ENCODE data around the gene THAP6.
"Not testable (repeated sequence)": the region's sequence is repeated elsewhere in the genome, so short reads cannot be mapped to it uniquely, and the experiment has no call there.

THAP6 gene

GRCh38 chr4:75519452-75519851 lies 5.2 kb downstream of the THAP6 start:
- not testable (repeated sequence) for H3K27me3 ChIP-seq (ENCODE audit: control insufficient read depth, insufficient read depth, low read length, poor library complexity, severe bottlenecking); H3K9me3 ChIP-seq (ENCODE audit: control insufficient read depth, low read length); H3K27ac ChIP-seq (ENCODE audit: insufficient read depth, low read depth, low read length, poor library complexity, severe bottlenecking); H3K4me3 ChIP-seq (ENCODE audit: insufficient read depth, low read depth, low read length); H3K4me1 ChIP-seq (ENCODE audit: control insufficient read depth, insufficient read depth, low read length)
- 75 to 100% methylated on average over 1 of the region's 7 CpGs for WGBS, 2 experiments
- peaks cover 20% of the 10 kb centered on the region for H3K36me3 ChIP-seq (ENCODE audit: control insufficient read depth, insufficient read depth, low read length)

- Histone ChIP-seq H3K4me3 (ENCODE audit: insufficient read depth, low read depth, low read length) (no peak overlapping the region), H3K9me3 (ENCODE audit: control insufficient read depth, low read length) (no peaks in the 10 kb centered on the region), H3K4me1 (ENCODE audit: control insufficient read depth, insufficient read depth, low read length) (no peaks in the 10 kb centered on the region), H3K27me3 (ENCODE audit: control insufficient read depth, insufficient read depth, low read length, poor library complexity, severe bottlenecking) (no peaks in the 10 kb centered on the region), H3K36me3 (ENCODE audit: control insufficient read depth, insufficient read depth, low read length) (peaks cover 17% of the 10 kb centered on the region), H3K27ac (ENCODE audit: insufficient read depth, low read depth, low read length, poor library complexity, severe bottlenecking) (no peak overlapping the region)
- 100% methylated on average over 1 of the region's 1 CpG for WGBS, 2 experiments
Observed at GRCh38 chr4:75525086-75525485, 10.8 kb downstream of the THAP6 start.

- Histone ChIP-seq H3K27me3 (ENCODE audit: control insufficient read depth, insufficient read depth, low read length, poor library complexity, severe bottlenecking) (no peaks in the 10 kb centered on the region), H3K9me3 (ENCODE audit: control insufficient read depth, low read length) (no peaks in the 10 kb centered on the region), H3K36me3 (ENCODE audit: control insufficient read depth, insufficient read depth, low read length) (peaks cover 25% of the 10 kb centered on the region), H3K4me3 (ENCODE audit: insufficient read depth, low read depth, low read length) (no peak overlapping the region), H3K4me1 (ENCODE audit: control insufficient read depth, insufficient read depth, low read length) (no peaks in the 10 kb centered on the region), H3K27ac (ENCODE audit: insufficient read depth, low read depth, low read length, poor library complexity, severe bottlenecking) (no peak overlapping the region)
- WGBS, 2 experiments, result 98 to 100% methylated on average over 1 of the region's 1 CpG
Observed at GRCh38 chr4:75525910-75526309, 11.6 kb downstream of the THAP6 start.

DNA sequence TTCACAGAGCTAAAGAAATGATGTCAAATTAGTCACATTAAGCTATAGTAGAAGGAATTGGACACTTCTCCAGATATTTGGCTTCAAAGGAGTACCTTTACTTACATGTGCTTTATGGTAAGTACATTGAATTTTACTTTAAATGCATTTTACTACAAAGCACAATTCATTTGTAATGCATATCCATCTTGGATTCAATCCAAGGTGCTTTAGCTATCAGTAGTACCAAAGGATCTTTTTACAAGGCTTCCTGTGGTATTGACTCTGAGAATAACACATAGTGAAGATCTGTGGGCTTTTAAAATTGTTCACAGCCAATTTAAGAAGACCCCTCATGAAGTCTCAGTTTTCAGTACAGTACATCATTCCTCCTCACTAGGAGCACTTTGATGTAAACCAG lies 13.2 kb downstream of the THAP6 start:
- Histone ChIP-seq H3K9me3 (ENCODE audit: control insufficient read depth, low read length) (no peaks in the 10 kb centered on the region), H3K4me3 (ENCODE audit: insufficient read depth, low read depth, low read length) (no peak overlapping the region), H3K36me3 (ENCODE audit: control insufficient read depth, insufficient read depth, low read length) (peaks cover 33% of the 10 kb centered on the region), H3K27me3 (ENCODE audit: control insufficient read depth, insufficient read depth, low read length, poor library complexity, severe bottlenecking) (no peaks in the 10 kb centered on the region), H3K4me1 (ENCODE audit: control insufficient read depth, insufficient read depth, low read length) (no peaks in the 10 kb centered on the region), H3K27ac (ENCODE audit: insufficient read depth, low read depth, low read length, poor library complexity, severe bottlenecking) (no peak overlapping the region)

- H3K27ac ChIP-seq (ENCODE audit: insufficient read depth, low read depth, low read length, poor library complexity, severe bottlenecking), result no peak overlapping the region
- no peaks in the 10 kb centered on the region for H3K4me1 ChIP-seq (ENCODE audit: control insufficient read depth, insufficient read depth, low read length)
- no peaks in the 10 kb centered on the region for H3K9me3 ChIP-seq (ENCODE audit: control insufficient read depth, low read length)
- H3K36me3 ChIP-seq (ENCODE audit: control insufficient read depth, insufficient read depth, low read length), result peaks cover 36% of the 10 kb centered on the region
- WGBS, 2 experiments, result 96 to 99% methylated on average over 2 of the region's 2 CpGs
- no peak overlapping the region for H3K4me3 ChIP-seq (ENCODE audit: insufficient read depth, low read depth, low read length)
- H3K27me3 ChIP-seq (ENCODE audit: control insufficient read depth, insufficient read depth, low read length, poor library complexity, severe bottlenecking), result no peaks in the 10 kb centered on the region
Observed at GRCh38 chr4:75530556-75531322, 16.5 kb downstream of the THAP6 start.

GRCh38 chr4:75531536-75532143 lies 17.4 kb downstream of the THAP6 start:
- WGBS, 2 experiments, result 64 to 67% methylated on average over 7 of the region's 7 CpGs
- not testable (repeated sequence) for H3K4me1 ChIP-seq (ENCODE audit: control insufficient read depth, insufficient read depth, low read length); H3K4me3 ChIP-seq (ENCODE audit: insufficient read depth, low read depth, low read length); H3K9me3 ChIP-seq (ENCODE audit: control insufficient read depth, low read length); H3K27me3 ChIP-seq (ENCODE audit: control insufficient read depth, insufficient read depth, low read length, poor library complexity, severe bottlenecking); H3K27ac ChIP-seq (ENCODE audit: insufficient read depth, low read depth, low read length, poor library complexity, severe bottlenecking)
- peaks cover 36% of the 10 kb centered on the region for H3K36me3 ChIP-seq (ENCODE audit: control insufficient read depth, insufficient read depth, low read length)

DNA sequence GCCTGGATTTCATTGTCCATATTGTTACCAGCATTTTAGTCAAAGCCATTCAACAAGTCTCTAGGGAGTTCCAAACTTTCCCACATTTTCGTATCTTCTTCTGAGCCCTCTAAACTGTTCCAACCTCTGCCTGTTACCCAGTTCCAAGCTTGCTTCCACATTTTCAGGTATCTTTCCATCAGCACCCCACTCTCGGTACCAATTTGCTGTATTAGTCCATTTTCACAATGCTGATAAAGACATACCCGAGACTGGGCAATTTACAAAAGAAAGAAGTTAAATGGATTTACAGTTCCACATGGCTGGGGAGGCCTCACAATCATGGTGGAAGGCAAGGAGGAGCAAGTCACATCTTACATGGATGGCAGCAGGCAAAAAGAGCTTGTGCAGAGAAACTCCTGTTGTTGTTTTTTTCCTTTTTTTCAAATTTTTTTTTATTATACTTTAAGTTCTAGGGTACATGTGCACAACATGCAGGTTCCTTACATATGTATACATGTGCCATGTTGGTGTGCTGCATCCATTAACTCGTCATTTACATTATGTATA lies 19.1 kb downstream of the THAP6 start:
- peaks cover 31% of the 10 kb centered on the region for H3K36me3 ChIP-seq (ENCODE audit: control insufficient read depth, insufficient read depth, low read length)
- not testable (repeated sequence) for H3K27ac ChIP-seq (ENCODE audit: insufficient read depth, low read depth, low read length, poor library complexity, severe bottlenecking)
- WGBS, 2 experiments, result 89 to 93% methylated on average over 4 of the region's 4 CpGs

GRCh38 chr4:75533926-75534325 lies 19.7 kb downstream of the THAP6 start:
- not testable (repeated sequence) for H3K4me1 ChIP-seq (ENCODE audit: control insufficient read depth, insufficient read depth, low read length); H3K9me3 ChIP-seq (ENCODE audit: control insufficient read depth, low read length); H3K4me3 ChIP-seq (ENCODE audit: insufficient read depth, low read depth, low read length); H3K27me3 ChIP-seq (ENCODE audit: control insufficient read depth, insufficient read depth, low read length, poor library complexity, severe bottlenecking); H3K27ac ChIP-seq (ENCODE audit: insufficient read depth, low read depth, low read length, poor library complexity, severe bottlenecking)
- peaks cover 31% of the 10 kb centered on the region for H3K36me3 ChIP-seq (ENCODE audit: control insufficient read depth, insufficient read depth, low read length)

More for the DNA sequence above, 19.1 kb downstream of the THAP6 start:
- H3K4me1 ChIP-seq (ENCODE audit: control insufficient read depth, insufficient read depth, low read length); H3K9me3 ChIP-seq (ENCODE audit: control insufficient read depth, low read length); H3K4me3 ChIP-seq (ENCODE audit: insufficient read depth, low read depth, low read length); H3K27me3 ChIP-seq (ENCODE audit: control insufficient read depth, insufficient read depth, low read length, poor library complexity, severe bottlenecking): not testable (repeated sequence)

DNA sequence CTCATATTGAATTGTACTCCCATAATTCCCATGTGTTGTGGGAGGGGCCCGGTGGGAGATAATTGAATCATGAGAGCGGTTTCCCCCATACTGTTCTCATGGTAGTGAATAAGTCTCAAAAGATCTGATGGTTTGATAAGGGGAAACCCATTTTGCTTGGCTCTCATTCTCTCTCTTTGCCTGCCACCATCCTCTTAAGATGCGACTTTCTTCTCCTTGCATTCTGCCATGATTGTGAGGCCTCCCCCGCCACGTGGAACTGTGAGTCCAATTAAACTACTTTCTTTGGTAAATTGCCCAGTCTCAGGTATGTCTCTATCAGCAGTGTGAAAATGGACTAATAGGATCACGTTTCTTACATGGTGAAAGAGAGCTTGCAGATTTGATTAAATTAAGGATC lies 23.0 kb downstream of the THAP6 start:
- not testable (repeated sequence) for H3K4me1 ChIP-seq (ENCODE audit: control insufficient read depth, insufficient read depth, low read length); H3K4me3 ChIP-seq (ENCODE audit: insufficient read depth, low read depth, low read length); H3K9me3 ChIP-seq (ENCODE audit: control insufficient read depth, low read length); H3K36me3 ChIP-seq (ENCODE audit: control insufficient read depth, insufficient read depth, low read length); H3K27ac ChIP-seq (ENCODE audit: insufficient read depth, low read depth, low read length, poor library complexity, severe bottlenecking); H3K27me3 ChIP-seq (ENCODE audit: control insufficient read depth, insufficient read depth, low read length, poor library complexity, severe bottlenecking)
- 85 to 86% methylated on average over 5 to 6 of the region's 6 CpGs for WGBS, 2 experiments

- no peak overlapping the region for H3K4me3 ChIP-seq (ENCODE audit: insufficient read depth, low read depth, low read length)
- no peak overlapping the region for H3K27ac ChIP-seq (ENCODE audit: insufficient read depth, low read depth, low read length, poor library complexity, severe bottlenecking)
Observed at GRCh38 chr4:75542824-75543223, 28.6 kb downstream of the THAP6 start.

More at GRCh38 chr4:75542824-75543223, 28.6 kb downstream of the THAP6 start:
- no peaks in the 10 kb centered on the region for H3K27me3 ChIP-seq (ENCODE audit: control insufficient read depth, insufficient read depth, low read length, poor library complexity, severe bottlenecking)
- H3K36me3 ChIP-seq (ENCODE audit: control insufficient read depth, insufficient read depth, low read length), result no peaks in the 10 kb centered on the region
- no peaks in the 10 kb centered on the region for H3K9me3 ChIP-seq (ENCODE audit: control insufficient read depth, low read length)
- H3K4me1 ChIP-seq (ENCODE audit: control insufficient read depth, insufficient read depth, low read length), result no peaks in the 10 kb centered on the region
